NCI-H1105 (cell line): ENCODE data around the gene FYB1.

Source experiments
- DNase-seq: peaks from one replicate; lab custom pipeline; 2025; lab: John Stamatoyannopoulos, UW

Gene FYB1

GRCh38 chr5:39082995-39083394 lies 136.4 kb downstream of the FYB1 start:
- no peak for DNase-seq

- peak; percentile 19 for DNase-seq
These were observed 138.7 kb downstream of the FYB1 start for GRCh38 chr5:39080597-39081204.

- DNase-seq, result no peak
These were observed 139.2 kb downstream of the FYB1 start for GRCh38 chr5:39080168-39080567.

- DNase-seq, result no peak
These were observed 140.2 kb downstream of the FYB1 start for GRCh38 chr5:39079147-39079546.

- no peak for DNase-seq
These were observed 142.3 kb downstream of the FYB1 start for GRCh38 chr5:39076757-39077728.

GRCh38 chr5:39076101-39076756 lies 143.1 kb downstream of the FYB1 start:
- DNase-seq, result no peak

- peak; percentile 82 for DNase-seq
These were observed 145.1 kb downstream of the FYB1 start, which contains the start of gene RICTOR for GRCh38 chr5:39074017-39074814. TSS of gene RICTOR (minus strand) at chr5:39074399. CDS start at chr5:39074377, 22 bp downstream.

GRCh38 chr5:39073767-39074016 lies 145.7 kb downstream of the FYB1 start:
- DNase-seq, result peak; percentile 12

- peak; percentile 31 for DNase-seq
These were observed 146.2 kb downstream of the FYB1 start for GRCh38 chr5:39072925-39073766.

GRCh38 chr5:39068099-39068498 lies 151.3 kb downstream of the FYB1 start:
- no peak for DNase-seq

- DNase-seq, result no peak
These were observed 154.9 kb downstream of the FYB1 start for GRCh38 chr5:39064450-39064849.

- no peak for DNase-seq
These were observed 156.3 kb downstream of the FYB1 start for GRCh38 chr5:39063037-39063436.

- no peak for DNase-seq
These were observed 156.8 kb downstream of the FYB1 start for GRCh38 chr5:39062530-39062929.

- DNase-seq, result no peak
These were observed 157.3 kb downstream of the FYB1 start for GRCh38 chr5:39062104-39062503.

- DNase-seq, result no peak
These were observed 160.3 kb downstream of the FYB1 start for GRCh38 chr5:39059064-39059463.

GRCh38 chr5:39058178-39058921 lies 161.0 kb downstream of the FYB1 start:
- DNase-seq, result no peak

- DNase-seq, result no peak
These were observed 161.6 kb downstream of the FYB1 start for GRCh38 chr5:39057734-39058133.

- DNase-seq, result no peak
These were observed 163.5 kb downstream of the FYB1 start for GRCh38 chr5:39055768-39056398.
